Tibial nerve (tissue), 4 donors: ENCODE results near the gene VIPR2. TPM values are rescaled to one million over a fixed set of nuclear protein-coding genes. Genes with fewer than 3 reads are reported as not detected.

Experiments used
- DNase-seq, 2 donors: peaks; one replicate each; pipeline ENCODE4 v3.0.0-alpha.2; 2019; ENCODE audit warnings: low spot score in 2 of 2
- H3K27ac ChIP-seq, 4 donors: fragments of 200-600 bp; sonication (generic) in 3 of 4; one replicate each; pipeline ENCODE4 v1.5.1; 2017 to 2019; ENCODE audit warnings: mild to moderate bottlenecking in 1 of 4
- H3K27me3 ChIP-seq, 2 donors: fragments of 200-600 bp; sonication (generic) in 1 of 2; one replicate each; pipeline versions ENCODE4 v1.5.1 to v1.6.0; 2017 to 2019
- H3K36me3 ChIP-seq, 3 donors: fragments of 200-600 bp; sonication (generic); one replicate each; pipeline ENCODE4 v1.5.1; 2018 to 2019
- H3K4me1 ChIP-seq, 4 donors: fragments of 200-600 bp; sonication (generic) in 3 of 4; one replicate each; pipeline ENCODE4 v1.5.1; 2017 to 2019
- H3K4me3 ChIP-seq, 4 donors: fragments of 200-600 bp; sonication (generic) in 3 of 4; one replicate each; pipeline ENCODE4 v1.5.1; 2017 to 2019; ENCODE audit warnings: mild to moderate bottlenecking in 1 of 4, moderate library complexity in 1 of 4
- H3K9me3 ChIP-seq, 4 donors: fragments of 200-600 bp; sonication (generic) in 3 of 4; one replicate each; pipeline ENCODE4 v1.5.1; 2017 to 2019
- CTCF ChIP-seq, 5 experiments: fragments of 200-600 bp in 3 of 5; fragments of 450-650 bp in 2 of 5; sonication (generic) in 3 of 5; IDR thresholded peaks; one replicate each; pipeline ENCODE4 v1.5.1; 2016 to 2019; ENCODE audit warnings: antibody characterized with exemption in 5 of 5, mild to moderate bottlenecking in 3 of 5, moderate library complexity in 2 of 5
- EP300 ChIP-seq, 2 donors: sonication (generic); formaldehyde crosslinking; IDR thresholded peaks; one replicate each; pipeline ENCODE4 v1.6.1; 2017; ENCODE audit warnings: antibody characterized with exemption in 2 of 2, mild to moderate bottlenecking in 1 of 2
- POLR2A ChIP-seq, 2 donors: fragments of 450-650 bp; IDR thresholded peaks; one replicate each; pipeline ENCODE4 v1.6.1; 2017; ENCODE audit warnings: antibody characterized with exemption in 2 of 2, mild to moderate bottlenecking in 2 of 2, moderate library complexity in 2 of 2
- WGBS, 2 donors: methylation state at CpG; one replicate each; pipeline ENCODE4 v1.1.5; 2018; 5-methylcytosine and 5-hydroxymethylcytosine counted together
- total RNA-seq, 4 donors: library from RNA; depleted of rRNA; stranded (reverse); fragments of >200 nt; gene quantifications; one replicate each; pipeline ENCODE4 v1.1.0, GENCODE V29; 2016

The VIPR2 gene
- total RNA-seq, 4 donors from 2014 or later: 0.22 to 3.6 (median 2.9) TPM

- WGBS, 2 donors: 74 to 78% methylated on average over 5 of the region's 5 CpGs
- Histone ChIP-seq H3K4me1 (no peaks in the 10 kb centered on the region), H3K27ac (no peak overlapping the region), H3K36me3 (no peaks in the 10 kb centered on the region), H3K4me3 (no peak overlapping the region), H3K9me3 (peaks cover 0 to 7% (median 0%) of the 10 kb centered on the region in 4 donors), H3K27me3 (peaks cover 0 to 6% of the 10 kb centered on the region in 2 donors)
- TF ChIP-seq POLR2A (IDR thresholded peaks at IDR 0.05) (no peak), EP300 (IDR thresholded peaks at IDR 0.05) (no peak), CTCF (IDR thresholded peaks at IDR 0.05) (no peak)
- DNase-seq: no peak
Observed at GRCh38 chr7:159056737-159057136, 87.9 kb downstream of the VIPR2 start.

GRCh38 chr7:159051916-159052315 is 92.8 kb downstream of the VIPR2 start:
- H3K4me1 ChIP-seq: no peaks in the 10 kb centered on the region
- H3K27ac ChIP-seq: no peak overlapping the region
- no peaks in the 10 kb centered on the region for H3K36me3 ChIP-seq
- no peaks in the 10 kb centered on the region for H3K27me3 ChIP-seq
- H3K9me3 ChIP-seq: peaks cover 0 to 7% (median 0%) of the 10 kb centered on the region in 4 donors
- WGBS, 2 donors: 58% methylated on average over 2 of the region's 2 CpGs
- TF ChIP-seq CTCF (IDR thresholded peaks at IDR 0.05) (no peak), POLR2A (IDR thresholded peaks at IDR 0.05) (no peak), EP300 (IDR thresholded peaks at IDR 0.05) (no peak)
- no peak for DNase-seq
- H3K4me3 ChIP-seq: no peak overlapping the region

GRCh38 chr7:159050704-159051103 is 94.0 kb downstream of the VIPR2 start:
- TF ChIP-seq CTCF (IDR thresholded peaks at IDR 0.05): no peak
- no peak for TF ChIP-seq POLR2A (IDR thresholded peaks at IDR 0.05)
- TF ChIP-seq EP300 (IDR thresholded peaks at IDR 0.05): no peak
- Histone ChIP-seq H3K9me3 (peaks cover 0 to 7% (median 0%) of the 10 kb centered on the region in 4 donors), H3K36me3 (no peaks in the 10 kb centered on the region), H3K4me1 (no peaks in the 10 kb centered on the region), H3K27ac (no peak overlapping the region), H3K4me3 (no peak overlapping the region), H3K27me3 (no peaks in the 10 kb centered on the region)
- DNase-seq: no peak
- WGBS, 2 donors: 64 to 77% methylated on average over 2 of the region's 2 CpGs

GRCh38 chr7:159049266-159050025 is 95.2 kb downstream of the VIPR2 start:
- no peak for DNase-seq
- WGBS, 2 donors: 87 to 89% methylated on average over 15 of the region's 15 CpGs
- H3K4me1 ChIP-seq: no peaks in the 10 kb centered on the region
- H3K4me3 ChIP-seq: no peak overlapping the region
- no peak overlapping the region for H3K27ac ChIP-seq
- no peak for TF ChIP-seq POLR2A (IDR thresholded peaks at IDR 0.05)
- TF ChIP-seq CTCF (IDR thresholded peaks at IDR 0.05): no peak
- no peak for TF ChIP-seq EP300 (IDR thresholded peaks at IDR 0.05)
- no peaks in the 10 kb centered on the region for H3K27me3 ChIP-seq
- no peaks in the 10 kb centered on the region for H3K36me3 ChIP-seq
- peaks cover 0 to 7% (median 0%) of the 10 kb centered on the region in 4 donors for H3K9me3 ChIP-seq

GRCh38 chr7:159048656-159049055 is 96.0 kb downstream of the VIPR2 start:
- Histone ChIP-seq H3K9me3 (peaks cover 0 to 11% (median 0%) of the 10 kb centered on the region in 4 donors), H3K27ac (no peak overlapping the region), H3K36me3 (no peaks in the 10 kb centered on the region), H3K4me3 (no peak overlapping the region), H3K27me3 (no peaks in the 10 kb centered on the region), H3K4me1 (no peaks in the 10 kb centered on the region)
- TF ChIP-seq CTCF (IDR thresholded peaks at IDR 0.05) (no peak), POLR2A (IDR thresholded peaks at IDR 0.05) (no peak), EP300 (IDR thresholded peaks at IDR 0.05) (no peak)
- WGBS, 2 donors: 77 to 85% methylated on average over 2 of the region's 2 CpGs
- DNase-seq: no peak
